Immature natural killer cell (primary cell): ENCODE measurements around the gene RNF20. TPM values are rescaled to one million over a fixed set of nuclear protein-coding genes. Genes with fewer than 3 reads are reported as not detected.

Source experiments
- DNase-seq, 3 donors: peaks; one replicate each; pipeline ENCODE4 v3.0.0; 2022; ENCODE audit warnings: mixed read lengths in 1 of 3
- H3K27ac Mint-ChIP-seq, 6 donors: one replicate each; pipeline ENCODE4 v1.8.0; 2020; ENCODE audit warnings: mixed read lengths in 6 of 6, mild to moderate bottlenecking in 5 of 6, inconsistent platforms in 4 of 6, moderate library complexity in 3 of 6
- H3K27me3 Mint-ChIP-seq, 3 donors: one replicate each; pipeline ENCODE4 v1.8.0; 2020 to 2021; ENCODE audit warnings: low read depth in 3 of 3, mild to moderate bottlenecking in 3 of 3, mixed read lengths in 3 of 3, moderate library complexity in 3 of 3, inconsistent platforms in 1 of 3
- H3K36me3 Mint-ChIP-seq, 3 donors: one replicate each; pipeline ENCODE4 v1.8.0; 2020; ENCODE audit warnings: mixed read lengths in 3 of 3, inconsistent platforms in 2 of 3, mild to moderate bottlenecking in 2 of 3
- H3K4me1 Mint-ChIP-seq, 2 donors: one replicate each; pipeline ENCODE4 v1.8.0; 2020; ENCODE audit warnings: inconsistent platforms in 2 of 2, mild to moderate bottlenecking in 2 of 2, mixed read lengths in 2 of 2, moderate library complexity in 1 of 2
- H3K4me3 Mint-ChIP-seq, 5 donors: one replicate each; pipeline ENCODE4 v1.8.0; 2020; ENCODE audit warnings: mild to moderate bottlenecking in 5 of 5, mixed read lengths in 5 of 5, inconsistent platforms in 3 of 5, moderate library complexity in 3 of 5
- H3K9me3 Mint-ChIP-seq, 6 donors: one replicate each; pipeline ENCODE4 v1.8.0; 2020; ENCODE audit warnings: mild to moderate bottlenecking in 6 of 6, mixed read lengths in 6 of 6, inconsistent platforms in 4 of 6, moderate library complexity in 3 of 6
- polyA plus RNA-seq, 3 donors: library from polyadenylated mRNA; unstranded; fragments of 300-500 nt; fragmentation: Illumina TruSeq; gene quantifications; one replicate each; pipeline ENCODE4 v1.2.3, GENCODE V29; 2021

The RNF20 gene
- polyA plus RNA-seq, 3 donors from 2014 or later = 19.8 to 57.0 (median 26.9) TPM

GRCh38 chr9:101561740-101562139, 28.1 kb downstream of the RNF20 start:
- Mint-ChIP-seq H3K4me1 (peaks cover 21 to 52% of the 10 kb centered on the region in 2 donors), H3K9me3 (no peaks in the 10 kb centered on the region), H3K4me3 (no peak overlapping the region), H3K36me3 (peaks cover 68 to 83% (median 74%) of the 10 kb centered on the region in 3 donors), H3K27ac (peak overlapping the region in 3 of 6 donors; percentile 31 to 75 (median 60)), H3K27me3 (no peaks in the 10 kb centered on the region)
- peak in 2 of 3 donors; percentile 5 to 9 for DNase-seq

- no peak overlapping the region for H3K4me3 Mint-ChIP-seq
- H3K36me3 Mint-ChIP-seq = peaks cover 63 to 78% (median 71%) of the 10 kb centered on the region in 3 donors
- no peak overlapping the region for H3K27ac Mint-ChIP-seq
- H3K9me3 Mint-ChIP-seq = no peaks in the 10 kb centered on the region
- no peaks in the 10 kb centered on the region for H3K27me3 Mint-ChIP-seq
- H3K4me1 Mint-ChIP-seq = peaks cover 21 to 52% of the 10 kb centered on the region in 2 donors
- DNase-seq = no peak
Measured at GRCh38 chr9:101562966-101563365, 29.3 kb downstream of the RNF20 start.

- Mint-ChIP-seq H3K27ac (no peak overlapping the region), H3K27me3 (no peaks in the 10 kb centered on the region), H3K4me1 (peaks cover 18 to 43% of the 10 kb centered on the region in 2 donors), H3K9me3 (no peaks in the 10 kb centered on the region), H3K4me3 (no peak overlapping the region), H3K36me3 (peaks cover 50 to 74% (median 64%) of the 10 kb centered on the region in 3 donors)
- no peak for DNase-seq
Measured at GRCh38 chr9:101564252-101564651, 30.6 kb downstream of the RNF20 start.

- Mint-ChIP-seq H3K27ac (no peak overlapping the region), H3K4me3 (no peak overlapping the region), H3K27me3 (peaks cover 0 to 1% (median 0%) of the 10 kb centered on the region in 3 donors), H3K4me1 (peaks cover 1 to 14% of the 10 kb centered on the region in 2 donors), H3K9me3 (no peaks in the 10 kb centered on the region), H3K36me3 (peaks cover 28 to 53% (median 47%) of the 10 kb centered on the region in 3 donors)
- DNase-seq = no peak
Measured at GRCh38 chr9:101566904-101567724, 33.5 kb downstream of the RNF20 start.

GRCh38 chr9:101567725-101568350, 34.2 kb downstream of the RNF20 start:
- no peak overlapping the region for H3K4me3 Mint-ChIP-seq
- H3K4me1 Mint-ChIP-seq = peaks cover 0 to 7% of the 10 kb centered on the region in 2 donors
- peak overlapping the region in 1 of 6 donors; percentile 7 for H3K27ac Mint-ChIP-seq
- H3K36me3 Mint-ChIP-seq = peaks cover 20 to 46% (median 39%) of the 10 kb centered on the region in 3 donors
- no peak for DNase-seq
- peaks cover 0 to 1% (median 0%) of the 10 kb centered on the region in 3 donors for H3K27me3 Mint-ChIP-seq
- H3K9me3 Mint-ChIP-seq = no peaks in the 10 kb centered on the region

- DNase-seq = no peak
- Mint-ChIP-seq H3K36me3 (peaks cover 18 to 35% (median 33%) of the 10 kb centered on the region in 3 donors), H3K27ac (no peak overlapping the region), H3K9me3 (no peaks in the 10 kb centered on the region), H3K4me3 (no peak overlapping the region), H3K27me3 (peaks cover 0 to 1% (median 0%) of the 10 kb centered on the region in 3 donors), H3K4me1 (no peaks in the 10 kb centered on the region)
Measured at GRCh38 chr9:101569741-101570501, 36.3 kb downstream of the RNF20 start.

GRCh38 chr9:101571114-101571513, 37.5 kb downstream of the RNF20 start:
- no peak for DNase-seq
- Mint-ChIP-seq H3K27ac (peak overlapping the region in 1 of 6 donors; percentile 33), H3K27me3 (peaks cover 0 to 1% (median 0%) of the 10 kb centered on the region in 3 donors), H3K4me1 (no peaks in the 10 kb centered on the region), H3K4me3 (no peak overlapping the region), H3K9me3 (no peaks in the 10 kb centered on the region), H3K36me3 (peaks cover 12 to 25% (median 22%) of the 10 kb centered on the region in 3 donors)

GRCh38 chr9:101572316-101572715, 38.7 kb downstream of the RNF20 start:
- H3K4me3 Mint-ChIP-seq = no peak overlapping the region
- DNase-seq = no peak
- no peak overlapping the region for H3K27ac Mint-ChIP-seq
- no peaks in the 10 kb centered on the region for H3K4me1 Mint-ChIP-seq
- no peaks in the 10 kb centered on the region for H3K9me3 Mint-ChIP-seq
- peaks cover 10 to 20% (median 18%) of the 10 kb centered on the region in 3 donors for H3K36me3 Mint-ChIP-seq
- H3K27me3 Mint-ChIP-seq = peaks cover 0 to 1% (median 0%) of the 10 kb centered on the region in 3 donors

- Mint-ChIP-seq H3K4me1 (no peaks in the 10 kb centered on the region), H3K4me3 (no peak overlapping the region), H3K27ac (no peak overlapping the region), H3K36me3 (peaks cover 4 to 9% (median 5%) of the 10 kb centered on the region in 3 donors), H3K27me3 (peaks cover 0 to 1% (median 0%) of the 10 kb centered on the region in 3 donors), H3K9me3 (no peaks in the 10 kb centered on the region)
- DNase-seq = no peak
Measured at GRCh38 chr9:101574731-101575333, 41.2 kb downstream of the RNF20 start.

GRCh38 chr9:101578378-101578777, 44.7 kb downstream of the RNF20 start:
- no peak overlapping the region for H3K4me3 Mint-ChIP-seq
- peaks cover 0 to 5% (median 3%) of the 10 kb centered on the region in 3 donors for H3K36me3 Mint-ChIP-seq
- no peak overlapping the region for H3K27ac Mint-ChIP-seq

GRCh38 chr9:101579711-101580545, 46.3 kb downstream of the RNF20 start:
- Mint-ChIP-seq H3K9me3 (peaks cover 0 to 2% (median 0%) of the 10 kb centered on the region in 6 donors), H3K27ac (no peak overlapping the region), H3K27me3 (no peaks in the 10 kb centered on the region), H3K4me1 (no peaks in the 10 kb centered on the region), H3K36me3 (no peaks in the 10 kb centered on the region), H3K4me3 (no peak overlapping the region)
- no peak for DNase-seq

More at GRCh38 chr9:101578378-101578777, 44.7 kb downstream of the RNF20 start:
- H3K4me1 Mint-ChIP-seq = no peaks in the 10 kb centered on the region
- peaks cover 0 to 2% (median 0%) of the 10 kb centered on the region in 6 donors for H3K9me3 Mint-ChIP-seq
- H3K27me3 Mint-ChIP-seq = no peaks in the 10 kb centered on the region
- DNase-seq = no peak

GRCh38 chr9:101582553-101582952, 48.9 kb downstream of the RNF20 start:
- H3K4me1 Mint-ChIP-seq = no peaks in the 10 kb centered on the region
- no peak overlapping the region for H3K27ac Mint-ChIP-seq
- no peaks in the 10 kb centered on the region for H3K36me3 Mint-ChIP-seq
- no peak overlapping the region for H3K4me3 Mint-ChIP-seq
- H3K27me3 Mint-ChIP-seq = no peaks in the 10 kb centered on the region
- peaks cover 0 to 2% (median 0%) of the 10 kb centered on the region in 6 donors for H3K9me3 Mint-ChIP-seq
- no peak for DNase-seq
